ENCODE measurements around the gene TRDN. TPM values are rescaled to one million over a fixed set of nuclear protein-coding genes. Genes with fewer than 3 reads are reported as not detected.

The TRDN gene
- polyA plus RNA-seq, 1 donor from 2014 or later, result not detected

- Histone ChIP-seq H3K27ac (ENCODE audit: low read length) (no peak overlapping the region), H3K4me3 (ENCODE audit: low read length) (no peak overlapping the region), H3K4me2 (ENCODE audit: low read length) (no peak overlapping the region), H3K9me2 (ENCODE audit: insufficient read depth, low read length) (no peaks in the 10 kb centered on the region), H3K9ac (ENCODE audit: low read length) (no peak overlapping the region), H3K79me2 (replicated peaks; ENCODE audit: insufficient read depth, low read length) (no peaks in the 10 kb centered on the region), H3K36me3 (ENCODE audit: insufficient read depth, low read length) (no peaks in the 10 kb centered on the region), H3K27me3 (ENCODE audit: insufficient read depth, low read depth, low read length) (no peaks in the 10 kb centered on the region), H4K20me1 (ENCODE audit: insufficient read depth) (no peaks in the 10 kb centered on the region), H2AFZ (ENCODE audit: low read depth, low read length) (no peak overlapping the region), H3F3A (ENCODE audit: insufficient read depth, low read length, poor library complexity, severe bottlenecking) (no peaks in the 10 kb centered on the region), H3K9me3 (ENCODE audit: low read length) (no peaks in the 10 kb centered on the region)
- no peak for TF ChIP-seq REST (IDR thresholded peaks at IDR 0.05; ENCODE audit: borderline replicate concordance)
- TF ChIP-seq RAD21 (conservative IDR thresholded peaks at IDR 0.05), result no peak
- TF ChIP-seq CTCF (IDR thresholded peaks at IDR 0.05; ENCODE audit: poor library complexity, severe bottlenecking), result no peak
- TF ChIP-seq MXI1 (conservative IDR thresholded peaks at IDR 0.05; ENCODE audit: poor library complexity, severe bottlenecking), result no peak
- no peak for TF ChIP-seq SMC3 (conservative IDR thresholded peaks at IDR 0.05; ENCODE audit: poor library complexity)
- TF ChIP-seq TAF1 (IDR thresholded peaks at IDR 0.05; ENCODE audit: low read depth), result no peak
- TF ChIP-seq POLR2AphosphoS5 (IDR thresholded peaks at IDR 0.05), result no peak
- TF ChIP-seq EZH2 (IDR thresholded peaks at IDR 0.05; ENCODE audit: borderline replicate concordance, insufficient read depth, low read length, poor library complexity, severe bottlenecking), result no peak
- no peak for TF ChIP-seq EP300 (conservative IDR thresholded peaks at IDR 0.05; ENCODE audit: poor library complexity, severe bottlenecking)
Measured at GRCh38 chr6:123193298-123193697, 443.5 kb downstream of the TRDN start.

GRCh38 chr6:123189816-123190215, 446.9 kb downstream of the TRDN start:
- no peak overlapping the region for H3K4me2 ChIP-seq (ENCODE audit: low read length)
- no peak overlapping the region for H3K27ac ChIP-seq (ENCODE audit: low read length)
- H3K9me2 ChIP-seq (ENCODE audit: insufficient read depth, low read length), result no peaks in the 10 kb centered on the region
- H2AFZ ChIP-seq (ENCODE audit: low read depth, low read length), result no peak overlapping the region
- H4K20me1 ChIP-seq (ENCODE audit: insufficient read depth), result no peaks in the 10 kb centered on the region
- H3K79me2 ChIP-seq (replicated peaks; ENCODE audit: insufficient read depth, low read length), result no peaks in the 10 kb centered on the region
- TF ChIP-seq POLR2AphosphoS5 (IDR thresholded peaks at IDR 0.05) (no peak), CTCF (IDR thresholded peaks at IDR 0.05; ENCODE audit: poor library complexity, severe bottlenecking) (no peak), EP300 (conservative IDR thresholded peaks at IDR 0.05; ENCODE audit: poor library complexity, severe bottlenecking) (no peak), RAD21 (conservative IDR thresholded peaks at IDR 0.05) (no peak), SMC3 (conservative IDR thresholded peaks at IDR 0.05; ENCODE audit: poor library complexity) (no peak), EZH2 (IDR thresholded peaks at IDR 0.05; ENCODE audit: borderline replicate concordance, insufficient read depth, low read length, poor library complexity, severe bottlenecking) (no peak), MXI1 (conservative IDR thresholded peaks at IDR 0.05; ENCODE audit: poor library complexity, severe bottlenecking) (no peak), REST (IDR thresholded peaks at IDR 0.05; ENCODE audit: borderline replicate concordance) (no peak), TAF1 (IDR thresholded peaks at IDR 0.05; ENCODE audit: low read depth) (no peak)
- H3K4me3 ChIP-seq (ENCODE audit: low read length), result no peak overlapping the region
- no peaks in the 10 kb centered on the region for H3F3A ChIP-seq (ENCODE audit: insufficient read depth, low read length, poor library complexity, severe bottlenecking)
- H3K9me3 ChIP-seq (ENCODE audit: low read length), result no peaks in the 10 kb centered on the region
- H3K9ac ChIP-seq (ENCODE audit: low read length), result no peak overlapping the region
- H3K36me3 ChIP-seq (ENCODE audit: insufficient read depth, low read length), result no peaks in the 10 kb centered on the region
- H3K27me3 ChIP-seq (ENCODE audit: insufficient read depth, low read depth, low read length), result no peaks in the 10 kb centered on the region
